ENCODE results near the gene NXPE1.

The NXPE1 gene

GRCh38 chr11:114563077-114563476 lies 3.4 kb upstream of the NXPE1 start:
- Histone ChIP-seq H2BK12ac (ENCODE audit: low read length) (no peak overlapping the region), H3K4ac (ENCODE audit: low read length) (no peak overlapping the region), H3K23ac (ENCODE audit: low read depth, low read length, poor library complexity) (no peak overlapping the region), H2BK5ac (ENCODE audit: low read length) (no peak overlapping the region), H4K8ac (ENCODE audit: low read depth, low read length) (no peak overlapping the region), H3K4me1 (ENCODE audit: control insufficient read depth in 2 of 2, insufficient read depth in 1 of 2, low read depth in 1 of 2, low read length in 2 of 2) (peaks cover 0 to 5% of the 10 kb centered on the region in 2 donors), H4K91ac (ENCODE audit: low read depth, low read length, poor library complexity) (no peak overlapping the region), H3K9me3 (replicated peaks in 1 of 2; ENCODE audit: control insufficient read depth in 2 of 2, insufficient read depth in 1 of 2, low read depth in 1 of 2, low read length in 2 of 2) (peaks cover 0 to 3% of the 10 kb centered on the region in 2 donors), H3K4me3 (ENCODE audit: low read length in 2 of 2) (no peak overlapping the region), H2AFZ (ENCODE audit: low read length) (no peak overlapping the region), H3K79me1 (ENCODE audit: low read depth, low read length) (no peaks in the 10 kb centered on the region), H3K27me3 (ENCODE audit: control insufficient read depth in 3 of 3, insufficient read depth in 3 of 3, low read depth in 1 of 3, low read length in 3 of 3) (no peaks in the 10 kb centered on the region), H2BK15ac (ENCODE audit: low read length) (no peak overlapping the region), H2BK120ac (ENCODE audit: low read depth, low read length) (no peak overlapping the region), H3K36me3 (replicated peaks in 1 of 2; ENCODE audit: control insufficient read depth in 2 of 2, insufficient read depth in 2 of 2, low read length in 2 of 2) (no peaks in the 10 kb centered on the region), H3K18ac (ENCODE audit: low read length) (no peak overlapping the region), H3K9ac (ENCODE audit: low read depth, low read length, poor library complexity) (no peak overlapping the region), H3K14ac (ENCODE audit: low read length) (no peak overlapping the region), H3K27ac (replicated peaks; ENCODE audit: low read length) (no peak overlapping the region), H3K4me2 (ENCODE audit: insufficient read depth, low read length, poor library complexity, severe bottlenecking) (no peak overlapping the region), H2AK5ac (ENCODE audit: low read depth, low read length) (no peak overlapping the region)
- WGBS, 2 donors (ENCODE audit: extremely low coverage in 2 of 2, insufficient read length in 2 of 2, insufficient replicate concordance in 1 of 2): no CpG with 5 or more reads among the region's 2 CpGs
- DNase-seq (ENCODE audit: low spot score): no peak

DNA sequence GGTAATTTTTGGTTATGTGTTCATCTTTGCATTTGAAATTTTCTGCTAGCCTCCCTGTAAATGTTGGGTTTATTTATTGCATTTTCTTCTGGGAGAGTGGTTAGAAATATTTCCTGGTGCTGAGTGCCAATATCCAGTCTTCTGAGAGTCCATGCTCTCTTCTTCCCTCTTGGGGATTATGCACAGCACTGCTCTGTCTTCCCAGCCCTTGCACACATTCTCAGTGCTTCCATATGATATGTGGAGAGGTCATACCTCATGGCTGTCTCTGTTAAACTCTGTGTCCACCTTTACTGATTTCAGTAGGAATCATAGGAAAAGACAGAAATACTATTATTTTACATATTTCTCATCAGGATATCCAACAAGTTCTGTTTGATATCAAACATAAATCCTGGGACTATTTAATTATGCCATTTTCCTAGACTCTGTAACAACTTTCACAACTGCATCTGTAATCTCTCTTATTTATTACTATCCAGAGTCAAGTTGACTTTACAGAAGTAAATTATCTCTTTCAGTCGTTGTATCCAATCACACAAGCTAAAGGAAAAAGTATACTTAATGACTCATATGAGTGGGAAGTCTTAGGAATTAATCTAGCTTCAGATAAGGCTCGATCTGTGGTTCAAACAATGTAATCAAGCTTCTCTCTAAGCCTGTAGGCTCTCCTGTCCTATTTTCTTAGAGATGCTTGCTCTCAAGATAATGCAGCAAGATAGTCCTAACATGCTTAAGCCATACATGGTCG lies 2.7 kb upstream of the NXPE1 start:
- H2BK15ac ChIP-seq (ENCODE audit: low read length): no peak overlapping the region
- no peak overlapping the region for H3K27ac ChIP-seq (replicated peaks; ENCODE audit: low read length)
- no peak overlapping the region for H2BK12ac ChIP-seq (ENCODE audit: low read length)
- no peak overlapping the region for H2BK120ac ChIP-seq (ENCODE audit: low read depth, low read length)
- H3K14ac ChIP-seq (ENCODE audit: low read length): no peak overlapping the region
- peaks cover 0 to 3% of the 10 kb centered on the region in 2 donors for H3K9me3 ChIP-seq (replicated peaks in 1 of 2; ENCODE audit: control insufficient read depth in 2 of 2, insufficient read depth in 1 of 2, low read depth in 1 of 2, low read length in 2 of 2)
- no peaks in the 10 kb centered on the region for H3K36me3 ChIP-seq (replicated peaks in 1 of 2; ENCODE audit: control insufficient read depth in 2 of 2, insufficient read depth in 2 of 2, low read length in 2 of 2)
- H3K27me3 ChIP-seq (ENCODE audit: control insufficient read depth in 3 of 3, insufficient read depth in 3 of 3, low read depth in 1 of 3, low read length in 3 of 3): no peaks in the 10 kb centered on the region
- no CpG with 5 or more reads among the region's 3 CpGs for whole genome bisulfite sequencing, 2 donors (ENCODE audit: extremely low coverage in 2 of 2, insufficient read length in 2 of 2, insufficient replicate concordance in 1 of 2)
- no peak overlapping the region for H3K18ac ChIP-seq (ENCODE audit: low read length)
- H4K91ac ChIP-seq (ENCODE audit: low read depth, low read length, poor library complexity): no peak overlapping the region
- H2AK5ac ChIP-seq (ENCODE audit: low read depth, low read length): no peak overlapping the region
- no peak overlapping the region for H3K9ac ChIP-seq (ENCODE audit: low read depth, low read length, poor library complexity)
- DNase-seq (ENCODE audit: low spot score): no peak
- no peak overlapping the region for H3K4ac ChIP-seq (ENCODE audit: low read length)
- H2BK5ac ChIP-seq (ENCODE audit: low read length): no peak overlapping the region
- no peaks in the 10 kb centered on the region for H3K79me1 ChIP-seq (ENCODE audit: low read depth, low read length)
- no peak overlapping the region for H3K23ac ChIP-seq (ENCODE audit: low read depth, low read length, poor library complexity)
- H2AFZ ChIP-seq (ENCODE audit: low read length): no peak overlapping the region
- H4K8ac ChIP-seq (ENCODE audit: low read depth, low read length): no peak overlapping the region
- no peak overlapping the region for H3K4me3 ChIP-seq (ENCODE audit: low read length in 2 of 2)
- peaks cover 0 to 5% of the 10 kb centered on the region in 2 donors for H3K4me1 ChIP-seq (ENCODE audit: control insufficient read depth in 2 of 2, insufficient read depth in 1 of 2, low read depth in 1 of 2, low read length in 2 of 2)
- H3K4me2 ChIP-seq (ENCODE audit: insufficient read depth, low read length, poor library complexity, severe bottlenecking): no peak overlapping the region

- peaks cover 0 to 3% (median 0%) of the 10 kb centered on the region in 3 experiments for H3K27me3 ChIP-seq (ENCODE audit: control insufficient read depth in 3 of 3, insufficient read depth in 3 of 3, low read depth in 1 of 3, low read length in 3 of 3)
- no peak overlapping the region for H3K4me2 ChIP-seq (ENCODE audit: insufficient read depth, low read length, poor library complexity, severe bottlenecking)
- H4K8ac ChIP-seq (ENCODE audit: low read depth, low read length): no peak overlapping the region
- H3K4ac ChIP-seq (ENCODE audit: low read length): no peak overlapping the region
- no peak overlapping the region for H2BK12ac ChIP-seq (ENCODE audit: low read length)
- H3K14ac ChIP-seq (ENCODE audit: low read length): no peak overlapping the region
- no peak overlapping the region for H3K23ac ChIP-seq (ENCODE audit: low read depth, low read length, poor library complexity)
- H2BK5ac ChIP-seq (ENCODE audit: low read length): no peak overlapping the region
- no peak overlapping the region for H2AFZ ChIP-seq (ENCODE audit: low read length)
- H3K4me1 ChIP-seq (ENCODE audit: control insufficient read depth in 2 of 2, insufficient read depth in 1 of 2, low read depth in 1 of 2, low read length in 2 of 2): no peaks in the 10 kb centered on the region
- H4K91ac ChIP-seq (ENCODE audit: low read depth, low read length, poor library complexity): no peak overlapping the region
- no CpG with 5 or more reads among the region's 1 CpG for WGBS, 2 donors (ENCODE audit: extremely low coverage in 2 of 2, insufficient read length in 2 of 2, insufficient replicate concordance in 1 of 2)
- H2AK5ac ChIP-seq (ENCODE audit: low read depth, low read length): no peak overlapping the region
- H2BK120ac ChIP-seq (ENCODE audit: low read depth, low read length): no peak overlapping the region
- no peak overlapping the region for H2BK15ac ChIP-seq (ENCODE audit: low read length)
- H3K9ac ChIP-seq (ENCODE audit: low read depth, low read length, poor library complexity): no peak overlapping the region
- H3K18ac ChIP-seq (ENCODE audit: low read length): no peak overlapping the region
- H3K79me1 ChIP-seq (ENCODE audit: low read depth, low read length): no peaks in the 10 kb centered on the region
- no peak overlapping the region for H3K4me3 ChIP-seq (ENCODE audit: low read length in 2 of 2)
- H3K27ac ChIP-seq (replicated peaks; ENCODE audit: low read length): no peak overlapping the region
- DNase-seq (ENCODE audit: low spot score): no peak
- no peaks in the 10 kb centered on the region for H3K9me3 ChIP-seq (replicated peaks in 1 of 2; ENCODE audit: control insufficient read depth in 2 of 2, insufficient read depth in 1 of 2, low read depth in 1 of 2, low read length in 2 of 2)
- no peaks in the 10 kb centered on the region for H3K36me3 ChIP-seq (replicated peaks in 1 of 2; ENCODE audit: control insufficient read depth in 2 of 2, insufficient read depth in 2 of 2, low read length in 2 of 2)
These were observed 3.5 kb downstream of the NXPE1 start for GRCh38 chr11:114556135-114556534.

DNA sequence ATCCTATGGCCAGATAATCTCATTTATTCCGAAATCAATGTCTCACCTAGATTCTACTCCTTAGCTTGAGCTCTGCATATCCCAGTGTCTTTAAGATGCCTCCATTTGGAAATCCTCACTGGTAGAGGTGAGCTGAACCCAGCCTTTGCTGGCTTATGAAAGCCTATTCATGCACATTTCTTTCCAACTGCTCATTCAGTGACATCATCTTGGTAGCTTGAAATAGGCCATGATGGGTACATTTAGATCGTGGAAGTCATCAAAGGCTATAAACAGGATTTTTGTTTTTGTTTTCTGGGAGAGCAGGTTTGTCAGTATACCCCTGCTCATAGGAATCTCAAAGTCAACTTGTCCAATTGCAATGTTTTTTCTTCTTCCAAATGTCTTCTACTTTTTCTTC lies 6.0 kb downstream of the NXPE1 start:
- Histone ChIP-seq H3K18ac (ENCODE audit: low read length) (no peak overlapping the region), H4K91ac (ENCODE audit: low read depth, low read length, poor library complexity) (no peak overlapping the region), H2AFZ (ENCODE audit: low read length) (no peak overlapping the region), H3K79me1 (ENCODE audit: low read depth, low read length) (no peaks in the 10 kb centered on the region), H2BK120ac (ENCODE audit: low read depth, low read length) (no peak overlapping the region), H3K9ac (ENCODE audit: low read depth, low read length, poor library complexity) (no peak overlapping the region), H3K14ac (ENCODE audit: low read length) (no peak overlapping the region), H2BK5ac (ENCODE audit: low read length) (no peak overlapping the region), H2BK15ac (ENCODE audit: low read length) (no peak overlapping the region), H3K4me3 (ENCODE audit: low read length in 2 of 2) (no peak overlapping the region), H2AK5ac (ENCODE audit: low read depth, low read length) (no peak overlapping the region), H3K9me3 (replicated peaks in 1 of 2; ENCODE audit: control insufficient read depth in 2 of 2, insufficient read depth in 1 of 2, low read depth in 1 of 2, low read length in 2 of 2) (no peaks in the 10 kb centered on the region), H3K4me2 (ENCODE audit: insufficient read depth, low read length, poor library complexity, severe bottlenecking) (no peak overlapping the region), H3K23ac (ENCODE audit: low read depth, low read length, poor library complexity) (no peak overlapping the region), H3K27ac (replicated peaks; ENCODE audit: low read length) (no peak overlapping the region), H3K4ac (ENCODE audit: low read length) (no peak overlapping the region), H2BK12ac (ENCODE audit: low read length) (no peak overlapping the region), H4K8ac (ENCODE audit: low read depth, low read length) (no peak overlapping the region), H3K36me3 (replicated peaks in 1 of 2; ENCODE audit: control insufficient read depth in 2 of 2, insufficient read depth in 2 of 2, low read length in 2 of 2) (no peaks in the 10 kb centered on the region), H3K27me3 (ENCODE audit: control insufficient read depth in 3 of 3, insufficient read depth in 3 of 3, low read depth in 1 of 3, low read length in 3 of 3) (peaks cover 0 to 3% (median 0%) of the 10 kb centered on the region in 3 experiments), H3K4me1 (ENCODE audit: control insufficient read depth in 2 of 2, insufficient read depth in 1 of 2, low read depth in 1 of 2, low read length in 2 of 2) (no peaks in the 10 kb centered on the region)
- no peak for DNase-seq (ENCODE audit: low spot score)
- no CpG with 5 or more reads among the region's 2 CpGs for WGBS, 2 donors (ENCODE audit: extremely low coverage in 2 of 2, insufficient read length in 2 of 2, insufficient replicate concordance in 1 of 2)
